NCI-H1092 (cell line): Measurements from ENCODE around the gene TKTL2.
"Not testable (repeated sequence)": the region's sequence is repeated elsewhere in the genome, so short reads cannot be mapped to it uniquely, and the experiment has no call there.

Experiments
- DNase-seq: peaks from one replicate; lab custom pipeline; 2025; lab: John Stamatoyannopoulos, UW

The TKTL2 gene

DNA sequence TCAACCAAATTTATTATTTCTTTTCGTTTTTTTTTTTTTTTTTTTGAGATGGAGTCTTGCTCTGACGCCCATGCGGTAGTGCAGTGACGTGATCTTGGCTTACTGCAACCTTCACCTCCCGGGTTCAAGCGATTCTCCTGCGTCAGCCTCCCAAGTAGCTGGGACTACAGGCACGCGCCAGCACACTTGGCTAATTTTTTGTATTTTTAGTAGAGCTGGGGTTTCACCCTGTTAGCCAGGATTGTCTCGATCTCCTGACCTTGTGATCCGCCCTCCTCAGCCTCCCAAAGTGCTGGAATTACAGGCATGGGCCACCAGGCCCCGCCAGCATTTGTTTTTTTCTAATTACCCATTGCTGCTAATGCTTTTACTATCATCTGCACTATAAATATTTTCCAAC lies 26.5 kb downstream of the TKTL2 start:
- DNase-seq = not testable (repeated sequence)

DNA sequence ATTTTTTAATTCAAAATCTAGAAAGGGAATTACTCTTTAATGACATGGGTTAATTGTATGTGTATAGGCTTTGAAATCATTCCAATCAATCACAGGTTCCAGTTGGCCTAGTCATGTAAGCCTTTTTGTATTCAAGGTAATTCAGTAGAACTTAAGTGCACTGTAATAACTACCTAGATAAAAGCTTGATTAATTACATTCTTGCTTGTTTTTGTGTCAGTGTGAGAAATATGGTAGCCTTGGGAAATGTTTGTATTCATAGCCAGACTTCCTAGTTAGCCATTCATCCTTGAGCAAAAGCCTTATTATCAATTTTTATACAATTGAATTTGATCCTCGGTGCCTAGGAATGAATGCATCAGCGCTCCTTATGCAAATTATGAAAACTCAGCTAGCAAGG lies 33.5 kb downstream of the TKTL2 start:
- DNase-seq = no peak
